Activated T-helper 1 cell treated with anti-CD3 and anti-CD28 coated beads, Interleukin-2, amount 50 U/mL, for 16 hours (primary cell): Measurements from ENCODE around the gene AOX1.
"Not testable (repeated sequence)": the region's sequence is repeated elsewhere in the genome, so short reads cannot be mapped to it uniquely, and the experiment has no call there.

Source experiments
- DNase-seq, 2 donors: peaks; one replicate each; pipeline ENCODE4 v3.0.0-alpha.2; 2020; ENCODE audit warnings: low read depth in 1 of 2, low spot score in 1 of 2

Gene AOX1

GRCh38 chr2:200585730-200586643 lies at the start of gene AOX1:
Gene AOX1 (plus strand): TSS chr2:200586014. CDS start chr2:200586109, 95 bp downstream.
- no peak for DNase-seq

- DNase-seq: no peak
These were observed 47.7 kb upstream of the AOX1 start for GRCh38 chr2:200538139-200538538.

GRCh38 chr2:200540793-200541192 lies 45.0 kb upstream of the AOX1 start:
- no peak for DNase-seq

- DNase-seq: not testable (repeated sequence)
These were observed 19.2 kb upstream of the AOX1 start for GRCh38 chr2:200566596-200566995.

GRCh38 chr2:200567932-200568331 lies 17.9 kb upstream of the AOX1 start:
- no peak for DNase-seq

- DNase-seq: no peak
These were observed 9.9 kb upstream of the AOX1 start for GRCh38 chr2:200575957-200576356.

- no peak for DNase-seq
These were observed 8.8 kb upstream of the AOX1 start for GRCh38 chr2:200577027-200577426.

GRCh38 chr2:200578778-200579177 lies 7.0 kb upstream of the AOX1 start:
- DNase-seq: no peak

- no peak for DNase-seq
These were observed 1.2 kb upstream of the AOX1 start for GRCh38 chr2:200584639-200585038.

GRCh38 chr2:200585340-200585729 lies 479 bp upstream of the AOX1 start:
- no peak for DNase-seq

- DNase-seq: no peak
These were observed 796 bp downstream of the AOX1 start for GRCh38 chr2:200586644-200586975.

GRCh38 chr2:200587007-200587616 lies 1.3 kb downstream of the AOX1 start:
- no peak for DNase-seq

- no peak for DNase-seq
These were observed 2.4 kb downstream of the AOX1 start for GRCh38 chr2:200588076-200588678.

GRCh38 chr2:200590090-200590489 lies 4.3 kb downstream of the AOX1 start:
- DNase-seq: no peak

- no peak for DNase-seq
These were observed 5.5 kb downstream of the AOX1 start for GRCh38 chr2:200591308-200591707.

GRCh38 chr2:200592406-200593075 lies 6.7 kb downstream of the AOX1 start:
- no peak for DNase-seq

GRCh38 chr2:200593905-200594304 lies 8.1 kb downstream of the AOX1 start:
- no peak for DNase-seq

GRCh38 chr2:200595913-200596312 lies 10.1 kb downstream of the AOX1 start:
- no peak for DNase-seq

GRCh38 chr2:200596774-200597570 lies 11.2 kb downstream of the AOX1 start:
- no peak for DNase-seq

GRCh38 chr2:200599206-200599605 lies 13.4 kb downstream of the AOX1 start:
- DNase-seq: no peak
